NCI-H128 (cell line): Measurements from ENCODE around the gene RYR3.

Source experiments
- DNase-seq: peaks from one replicate; lab custom pipeline; 2025; ENCODE audit not compliant: unreplicated experiment; lab: John Stamatoyannopoulos, UW

RYR3 gene

GRCh38 chr15:33445984-33446383, 135.2 kb downstream of the RYR3 start:
- no peak for DNase-seq

DNA sequence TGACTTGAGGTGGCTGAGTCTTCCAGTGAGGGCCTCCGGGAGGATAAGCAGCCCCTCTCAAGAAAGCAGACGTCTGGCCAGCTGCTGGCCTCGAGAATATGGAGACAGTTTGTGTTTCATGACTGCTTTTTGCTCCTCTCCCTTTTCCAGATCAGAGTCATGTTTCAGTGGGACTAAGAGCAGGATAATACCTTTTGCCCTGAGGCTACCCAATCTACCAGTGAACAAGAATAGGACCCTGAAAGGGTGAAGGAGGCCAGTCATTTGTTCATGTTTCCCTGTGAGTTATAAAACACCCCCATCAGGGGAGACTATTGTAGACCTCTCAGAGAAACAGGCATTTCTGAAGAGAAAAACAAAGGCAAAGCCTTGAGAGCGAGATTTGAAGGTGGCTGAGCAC, 137.4 kb downstream of the RYR3 start:
- no peak for DNase-seq

DNA sequence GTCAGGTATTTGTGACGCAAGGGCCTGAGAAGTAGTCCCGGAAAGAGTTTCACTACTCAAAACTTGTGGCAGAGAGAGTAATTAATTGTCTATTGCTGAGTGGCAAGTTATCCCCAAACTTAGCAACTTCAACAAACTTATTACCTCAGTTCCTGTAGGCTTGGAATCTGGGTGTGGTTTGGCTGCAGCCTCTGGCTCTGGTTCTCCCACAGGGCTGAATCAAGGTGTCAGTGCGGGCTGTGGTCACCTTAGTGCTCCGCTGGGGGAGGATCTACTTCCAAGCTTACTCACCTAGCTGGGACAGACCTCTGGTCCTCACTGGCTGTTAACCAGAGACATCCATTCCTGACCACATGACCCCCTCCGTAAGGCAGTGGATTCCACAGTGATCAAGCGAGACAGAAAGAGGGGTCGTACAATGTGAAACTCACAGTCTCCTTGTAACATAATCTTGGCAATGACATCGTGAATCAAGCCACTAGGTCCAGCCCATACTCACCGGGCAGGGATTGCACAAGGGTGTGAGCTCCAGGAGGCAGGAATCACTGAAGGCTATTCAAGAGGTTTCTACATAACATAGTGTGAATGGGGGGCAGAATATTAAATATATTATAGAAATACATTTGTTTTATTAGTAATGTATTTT, 138.3 kb downstream of the RYR3 start:
- no peak for DNase-seq

DNA sequence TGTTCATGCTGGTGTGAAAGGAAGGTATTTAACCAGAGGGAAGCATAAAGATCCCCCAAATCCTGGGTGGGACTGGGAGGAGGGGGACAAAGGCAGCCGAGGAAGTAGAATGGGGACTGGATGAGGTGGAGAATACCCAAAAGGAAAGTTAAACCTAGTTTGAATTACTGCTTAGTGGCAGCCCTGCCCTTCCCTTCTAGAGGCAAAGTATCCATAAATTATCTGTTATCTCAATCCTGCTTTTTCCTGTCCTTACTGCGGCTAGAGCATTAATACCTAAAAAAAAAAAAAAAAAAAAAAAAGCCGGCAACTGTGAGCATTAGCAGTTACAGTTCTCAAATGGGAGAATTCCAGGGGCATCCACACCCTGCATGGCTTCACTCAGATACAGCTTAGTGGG, 139.0 kb downstream of the RYR3 start:
- no peak for DNase-seq

DNA sequence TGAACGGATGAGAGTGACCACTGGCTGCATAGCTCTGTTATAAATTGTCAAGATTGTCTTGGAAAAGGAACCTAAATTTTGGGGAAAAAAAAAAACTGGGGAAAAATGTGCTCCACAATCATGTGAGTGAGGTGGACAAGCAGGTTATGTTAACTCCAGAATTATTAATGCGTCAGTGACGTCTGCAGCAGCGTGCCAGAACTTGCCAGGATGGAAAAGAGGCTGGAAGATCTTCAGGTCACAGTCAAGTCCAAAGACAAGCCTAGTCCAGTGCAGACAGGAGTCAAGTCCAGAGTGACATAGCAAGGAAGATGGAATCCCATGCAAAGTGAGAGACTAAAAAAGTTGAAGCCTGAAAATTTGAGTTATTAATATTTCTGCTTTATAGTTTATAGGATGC, 140.6 kb downstream of the RYR3 start:
- no peak for DNase-seq

GRCh38 chr15:33453761-33454160, 143.0 kb downstream of the RYR3 start:
- no peak for DNase-seq

DNA sequence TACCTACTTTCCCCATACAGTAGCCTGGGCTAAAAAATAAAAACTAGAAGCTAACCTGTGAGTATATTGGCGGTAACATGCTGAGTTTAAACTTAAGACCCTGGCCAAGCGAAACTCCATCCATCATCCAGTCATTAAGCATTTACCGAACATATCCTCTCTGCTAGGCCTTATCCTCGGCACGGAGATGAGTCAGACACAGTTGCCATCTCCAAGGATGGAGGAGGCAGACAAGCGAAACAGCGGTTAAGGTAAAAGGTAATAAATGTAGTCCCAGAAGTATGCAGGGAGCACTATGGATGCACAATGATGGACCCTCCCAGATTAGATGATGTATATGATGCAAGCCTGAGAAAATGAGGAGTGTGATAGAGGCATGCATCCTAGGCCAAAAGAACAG, 143.6 kb downstream of the RYR3 start:
- no peak for DNase-seq

- DNase-seq = no peak
These were observed 144.2 kb downstream of the RYR3 start for GRCh38 chr15:33454996-33455395.

DNA sequence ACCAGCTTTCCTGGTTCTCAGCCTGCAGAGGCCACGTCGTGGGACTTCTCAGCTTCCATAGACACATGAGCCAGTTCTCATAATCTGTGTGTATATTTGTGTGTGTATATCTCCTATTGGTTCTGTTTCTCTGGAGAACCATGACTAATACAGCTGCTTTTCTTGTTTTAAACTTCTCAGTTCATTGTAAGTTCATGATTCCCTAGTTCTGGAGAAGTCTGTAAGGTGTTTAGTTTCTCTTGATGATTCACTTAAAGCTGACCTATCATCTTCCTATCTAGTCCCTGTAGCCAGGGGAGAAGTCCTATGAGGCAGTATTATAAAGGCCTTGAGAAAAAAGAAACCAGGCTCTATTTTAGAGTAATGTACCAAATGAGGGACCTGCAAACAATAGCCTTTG, 147.7 kb downstream of the RYR3 start:
- no peak for DNase-seq

GRCh38 chr15:33460166-33460805, 149.5 kb downstream of the RYR3 start:
- DNase-seq = no peak

DNA sequence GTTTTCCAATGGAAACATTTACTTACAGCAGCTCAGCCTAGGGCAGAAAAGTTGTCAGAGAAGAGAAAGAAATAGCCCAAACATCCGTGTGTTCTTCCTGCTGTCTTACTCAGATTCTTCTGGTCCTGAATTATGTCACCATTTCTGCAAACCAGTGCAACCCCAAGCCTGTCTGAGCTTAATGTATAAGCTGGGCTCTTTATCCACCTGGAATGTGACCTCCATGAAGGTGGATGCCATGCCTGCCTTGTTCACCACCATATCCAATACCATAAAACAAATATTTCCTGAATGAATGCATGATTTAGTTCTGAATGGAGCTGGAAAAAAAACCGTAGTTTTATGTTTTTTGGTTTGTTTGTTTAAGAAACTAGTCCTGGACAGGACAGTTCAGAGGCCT, 150.9 kb downstream of the RYR3 start:
- DNase-seq = no peak

DNA sequence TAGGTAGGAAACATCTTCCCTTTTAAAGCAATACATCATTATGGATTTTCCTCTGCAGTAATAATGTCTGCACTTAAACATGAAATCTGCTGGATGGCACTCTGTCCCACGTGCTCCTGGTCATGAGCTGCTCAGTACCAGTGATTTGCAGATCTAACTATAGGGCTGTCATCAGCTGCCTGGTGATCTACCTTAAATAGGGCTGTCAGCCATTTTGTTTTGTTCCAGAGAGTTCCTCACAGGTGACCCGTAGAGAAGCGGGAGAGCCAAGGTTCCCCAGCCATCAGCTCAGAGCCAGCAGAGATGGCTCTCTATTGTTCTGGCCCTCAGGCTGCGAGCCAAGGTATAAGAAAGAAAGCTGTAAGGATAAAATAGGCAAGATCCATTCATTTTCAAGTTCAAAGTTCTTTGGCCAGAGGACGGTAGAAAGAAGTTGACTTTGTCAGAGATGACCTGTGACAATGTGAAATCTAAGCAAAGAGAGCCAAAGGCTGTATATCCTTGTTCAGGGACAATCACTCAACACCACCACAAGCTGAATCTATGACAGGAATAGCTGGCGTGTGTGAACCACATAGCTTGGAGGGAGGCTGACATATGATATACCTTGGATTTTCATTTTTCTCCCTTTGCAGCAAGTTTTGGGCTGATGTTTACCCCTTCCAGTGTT, 156.5 kb downstream of the RYR3 start:
- DNase-seq = no peak

DNA sequence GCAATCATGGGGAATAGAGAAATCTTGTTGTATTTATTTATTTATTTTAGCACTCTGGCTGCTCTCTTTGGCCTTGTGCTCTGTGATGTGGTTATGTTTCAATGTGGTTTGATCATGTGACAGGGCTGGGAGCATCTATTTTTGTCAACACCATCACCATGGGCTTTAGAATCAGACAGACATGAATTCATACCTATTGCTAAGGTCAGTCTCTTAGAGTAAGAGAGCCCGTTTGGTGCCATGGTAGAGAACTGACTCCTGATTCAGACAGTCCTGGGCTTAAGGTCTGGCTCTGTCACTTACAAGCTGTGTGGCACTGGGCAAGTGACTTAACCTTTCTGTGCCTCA, 157.0 kb downstream of the RYR3 start:
- no peak for DNase-seq

- DNase-seq = no peak
These were observed 158.0 kb downstream of the RYR3 start for GRCh38 chr15:33468740-33469139.

DNA sequence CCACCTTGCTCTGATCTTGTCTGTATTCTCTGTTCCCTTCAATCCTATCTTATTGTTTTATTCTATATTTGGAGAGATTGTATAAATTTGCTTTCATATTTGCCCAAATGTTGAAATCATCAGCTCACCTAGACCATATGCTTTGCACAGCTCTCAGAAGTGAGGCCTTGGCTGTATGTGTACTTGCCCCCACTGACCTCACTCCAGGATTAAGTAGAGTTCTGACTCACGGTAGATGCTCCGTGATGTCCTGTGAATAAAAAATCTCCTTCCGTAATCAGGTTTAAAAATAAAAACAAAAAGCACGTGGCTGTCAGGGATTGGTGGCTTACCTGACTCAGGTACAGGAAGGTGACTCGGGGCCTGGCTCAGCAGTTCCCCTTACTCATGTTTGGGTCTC, 162.2 kb downstream of the RYR3 start:
- no peak for DNase-seq

DNA sequence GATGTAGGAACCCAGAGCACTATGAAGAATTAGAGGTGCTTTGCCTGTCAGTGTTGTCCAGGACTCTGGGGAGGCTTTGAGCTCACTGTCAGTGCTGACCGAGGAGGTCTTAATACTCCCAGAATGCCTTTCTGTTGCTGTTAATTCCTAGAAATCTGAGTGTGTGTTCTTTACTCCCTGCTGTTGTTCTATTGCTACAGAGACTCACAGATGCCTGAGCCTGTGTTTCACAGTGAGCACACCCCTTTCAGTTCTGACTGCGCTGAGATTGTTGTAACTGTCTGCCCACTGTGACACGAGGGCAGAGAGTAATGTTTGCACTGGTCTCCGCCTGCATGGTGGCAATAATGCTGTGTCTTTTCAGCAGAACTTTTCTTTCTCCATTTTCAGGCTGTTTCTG, 162.9 kb downstream of the RYR3 start:
- no peak for DNase-seq

GRCh38 chr15:33476076-33476475, 165.3 kb downstream of the RYR3 start:
- DNase-seq = no peak

DNA sequence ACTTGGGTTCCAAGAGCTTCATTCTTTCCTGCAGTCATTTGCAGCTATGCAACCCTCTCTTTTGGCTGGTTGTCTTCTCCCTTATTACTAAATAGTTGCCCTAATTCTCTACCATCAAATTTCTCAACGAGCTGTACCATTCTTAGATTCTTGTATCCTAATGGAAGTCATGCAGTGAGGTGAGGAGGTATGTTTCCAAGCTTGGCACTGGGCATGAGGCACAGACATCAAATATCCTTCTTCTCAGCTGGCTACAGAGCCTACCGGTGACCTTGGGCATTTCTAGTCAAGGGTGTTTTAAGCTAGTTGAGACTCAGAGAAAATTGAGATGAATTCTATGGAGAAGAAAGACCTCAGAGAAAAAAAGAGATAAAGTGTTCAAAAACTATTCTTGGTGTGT, 166.1 kb downstream of the RYR3 start:
- DNase-seq = no peak

GRCh38 chr15:33489335-33489734, 178.6 kb downstream of the RYR3 start:
- DNase-seq = no peak

DNA sequence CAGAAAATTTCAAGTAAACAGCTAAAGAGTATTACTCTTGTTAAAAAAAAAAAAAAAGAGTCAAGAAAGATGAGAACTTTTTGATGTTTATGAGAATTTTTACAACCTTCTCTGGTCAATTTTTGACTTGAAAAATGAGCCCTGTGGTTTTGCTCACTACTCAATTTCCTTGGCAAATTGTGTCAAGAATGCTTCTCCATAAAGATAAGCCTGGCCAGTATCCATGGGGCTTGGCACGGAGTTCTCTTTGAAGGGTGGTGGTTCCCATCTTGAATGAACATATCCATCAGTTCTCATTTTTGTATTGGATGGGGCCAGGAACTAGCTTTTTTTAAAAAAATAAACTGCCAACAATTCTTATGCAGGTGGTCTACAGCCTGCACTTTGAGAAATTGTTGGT, 179.9 kb downstream of the RYR3 start:
- DNase-seq = no peak

GRCh38 chr15:33492434-33493052, 181.8 kb downstream of the RYR3 start:
- DNase-seq = no peak

GRCh38 chr15:33494306-33494705, 183.5 kb downstream of the RYR3 start:
- DNase-seq = no peak
